HepG2 (cell line): ENCODE results near the gene SBK1. TPM values are rescaled to one million over a fixed set of nuclear protein-coding genes. Genes with fewer than 3 reads are reported as not detected.

Experiments used
- CREM ChIP-seq, 2 experiments: sonication (generic) in 1 of 2; formaldehyde crosslinking in 1 of 2; IDR thresholded peaks; 2 replicates each; pipeline versions ENCODE4 v1.4.0 to v1.6.1; 2016 to 2020; ENCODE audit warnings: antibody characterized with exemption in 1 of 2, mild to moderate bottlenecking in 1 of 2, missing genetic modification reagents in 1 of 2
- IKZF4 ChIP-seq: sonication (generic); formaldehyde crosslinking; IDR thresholded peaks from 2 replicates; pipeline ENCODE4 v1.5.1; 2020; ENCODE audit warnings: borderline replicate concordance, mild to moderate bottlenecking, low read depth, missing genetic modification reagents; ENCODE audit errors: not compliant biosample characterization
- KAT8 ChIP-seq: IDR thresholded peaks from 2 replicates; pipeline ENCODE4 v1.6.1; 2016; ENCODE audit warnings: missing genetic modification reagents, missing compliant biosample characterization
- MXI1 ChIP-seq: IDR thresholded peaks from 3 replicates; pipeline ENCODE4 v1.6.1; 2012; ENCODE audit warnings: low read depth, low read length, inconsistent platforms, borderline replicate concordance
- RBM22 ChIP-seq: fragments of 200-400 bp; formaldehyde crosslinking; optimal IDR thresholded peaks from 2 replicates; pipeline ENCODE3; 2017; ENCODE audit warnings: mild to moderate bottlenecking, low read length, moderate library complexity
- RNF219 ChIP-seq: sonication (generic); formaldehyde crosslinking; IDR thresholded peaks from 2 replicates; pipeline ENCODE4 v1.5.0; 2020; ENCODE audit warnings: mild to moderate bottlenecking, missing genetic modification reagents
- ZNF274 ChIP-seq: sonication (generic); formaldehyde crosslinking; IDR thresholded peaks from 2 replicates; pipeline ENCODE4 v1.5.1; 2020; ENCODE audit warnings: mild to moderate bottlenecking, missing genetic modification reagents
- ZNF609 ChIP-seq: sonication (generic); formaldehyde crosslinking; IDR thresholded peaks from 2 replicates; pipeline ENCODE4 v1.4.0; 2020; ENCODE audit warnings: mild to moderate bottlenecking, missing genetic modification reagents, borderline replicate concordance
- polyA plus RNA-seq, 8 experiments: library from polyadenylated mRNA; depleted of rRNA in 3 of 8; stranded (reverse) in 7 of 8; unstranded in 1 of 8; fragments of >200 nt; fragmentation: Illumina TruSeq in 4 of 8; extraction: Trizol in 4 of 8; gene quantifications; 2 replicates each; pipeline versions ENCODE4 v1.2.1 to v1.2.3, GENCODE V29; 2011 to 2016; ENCODE audit warnings: low read depth in 4 of 8, missing spikeins in 1 of 8, mixed read lengths in 1 of 8; ENCODE audit not compliant: insufficient read depth in 1 of 8
- total RNA-seq, 5 experiments: library from RNA; depleted of rRNA; stranded (reverse); fragments of >200 nt; fragmentation: Illumina TruSeq; extraction: Trizol; gene quantifications; 2 replicates each; pipeline ENCODE4 v1.2.3, GENCODE V29; 2016; ENCODE audit warnings: low read depth in 1 of 5
- TF ChIP-seq, protein P1 (sequence below): sonication (generic); formaldehyde crosslinking; IDR thresholded peaks from 2 replicates; pipeline ENCODE4 v1.5.1; 2020; ENCODE audit warnings: mild to moderate bottlenecking, missing genetic modification reagents
- TF ChIP-seq, protein P2 (sequence below): IDR thresholded peaks from 2 replicates; pipeline ENCODE4 v1.6.1; 2016

Gene SBK1
- total and polyA plus RNA-seq, 2 of the 13 experiments (the other 11 are each of a cell fraction or from before 2014, with no cell fraction given): 0.15 to 0.17 TPM

GRCh38 chr16:28289939-28290858, 2.1 kb upstream of the SBK1 start (continued):
- TF ChIP-seq RNF219 (CRISPR knock-in tag) (no peak), ZNF609 (CRISPR knock-in tag) (no peak), MXI1 (no peak), IKZF4 (CRISPR knock-in tag) (no peak), ZNF274 (CRISPR knock-in tag) (no peak), KAT8 (no peak), RBM22 (no peak), CREM (IDR thresholded peaks at IDR 0.05) (no peak), CREM (CRISPR knock-in tag; IDR thresholded peaks at IDR 0.05) (no peak)
- TF ChIP-seq, protein P1, sequence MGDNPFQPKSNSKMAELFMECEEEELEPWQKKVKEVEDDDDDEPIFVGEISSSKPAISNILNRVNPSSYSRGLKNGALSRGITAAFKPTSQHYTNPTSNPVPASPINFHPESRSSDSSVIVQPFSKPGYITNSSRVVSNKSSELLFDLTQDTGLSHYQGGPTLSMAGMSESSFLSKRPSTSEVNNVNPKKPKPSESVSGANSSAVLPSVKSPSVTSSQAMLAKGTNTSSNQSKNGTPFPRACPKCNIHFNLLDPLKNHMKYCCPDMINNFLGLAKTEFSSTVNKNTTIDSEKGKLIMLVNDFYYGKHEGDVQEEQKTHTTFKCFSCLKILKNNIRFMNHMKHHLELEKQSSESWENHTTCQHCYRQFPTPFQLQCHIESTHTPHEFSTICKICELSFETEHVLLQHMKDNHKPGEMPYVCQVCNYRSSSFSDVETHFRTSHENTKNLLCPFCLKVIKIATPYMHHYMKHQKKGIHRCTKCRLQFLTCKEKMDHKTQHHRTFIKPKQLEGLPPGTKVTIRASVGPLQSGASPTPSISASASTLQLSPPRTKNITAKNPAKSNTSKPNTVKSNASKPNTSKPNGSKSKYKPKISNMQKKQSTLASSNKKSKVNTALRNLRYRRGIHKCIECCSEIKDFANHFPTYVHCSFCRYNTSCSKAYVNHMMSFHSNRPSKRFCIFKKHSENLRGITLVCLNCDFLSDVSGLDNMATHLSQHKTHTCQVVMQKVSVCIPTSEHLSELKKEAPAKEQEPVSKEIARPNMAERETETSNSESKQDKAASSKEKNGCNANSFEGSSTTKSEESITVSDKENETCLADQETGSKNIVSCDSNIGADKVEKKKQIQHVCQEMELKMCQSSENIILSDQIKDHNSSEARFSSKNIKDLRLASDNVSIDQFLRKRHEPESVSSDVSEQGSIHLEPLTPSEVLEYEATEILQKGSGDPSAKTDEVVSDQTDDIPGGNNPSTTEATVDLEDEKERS (CRISPR knock-in tag): 0 out of 2 replicates have a peak, but pooled peaks have one; percentile 8
- TF ChIP-seq, protein P2, sequence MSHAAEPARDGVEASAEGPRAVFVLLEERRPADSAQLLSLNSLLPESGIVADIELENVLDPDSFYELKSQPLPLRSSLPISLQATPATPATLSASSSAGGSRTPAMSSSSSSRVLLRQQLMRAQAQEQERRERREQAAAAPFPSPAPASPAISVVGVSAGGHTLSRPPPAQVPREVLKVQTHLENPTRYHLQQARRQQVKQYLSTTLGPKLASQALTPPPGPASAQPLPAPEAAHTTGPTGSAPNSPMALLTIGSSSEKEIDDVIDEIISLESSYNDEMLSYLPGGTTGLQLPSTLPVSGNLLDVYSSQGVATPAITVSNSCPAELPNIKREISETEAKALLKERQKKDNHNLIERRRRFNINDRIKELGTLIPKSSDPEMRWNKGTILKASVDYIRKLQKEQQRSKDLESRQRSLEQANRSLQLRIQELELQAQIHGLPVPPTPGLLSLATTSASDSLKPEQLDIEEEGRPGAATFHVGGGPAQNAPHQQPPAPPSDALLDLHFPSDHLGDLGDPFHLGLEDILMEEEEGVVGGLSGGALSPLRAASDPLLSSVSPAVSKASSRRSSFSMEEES (CRISPR knock-in tag): no peak
